Measurements from ENCODE around the gene CLPSL2. TPM values are rescaled to one million over a fixed set of nuclear protein-coding genes. Genes with fewer than 3 reads are reported as not detected.
A peak's percentile ranks its signal among the peaks of the same experiment; 100 is the strongest.
"Not testable (repeated sequence)": the region's sequence is repeated elsewhere in the genome, so short reads cannot be mapped to it uniquely, and the experiment has no call there.

CLPSL2 gene
- total and polyA plus RNA-seq, 8 donors, result 0.61 to 4.3 (median 2.5) TPM

GRCh38 chr6:35733633-35734032 is 42.8 kb upstream of the CLPSL2 start:
- Histone ChIP-seq H3K36me3 (no peaks in the 10 kb centered on the region), H3K27me3 (no peaks in the 10 kb centered on the region), H3K4me1 (peaks cover 48 to 57% (median 55%) of the 10 kb centered on the region in 3 donors), H3K27ac (peak overlapping the region; percentile 25 to 96 (median 89)), H3K4me3 (no peak overlapping the region), H3K9me3 (no peaks in the 10 kb centered on the region)
- intact Hi-C loops (cut with DNase I), result no loop called here
- no peak for TF ChIP-seq CTCF (IDR thresholded peaks at IDR 0.05)
- WGBS, 2 donors, result 43 to 46% methylated on average over 8 of the region's 8 CpGs
- peak; percentile 9 to 57 (median 38) for ATAC-seq
- FAIRE-seq, result no peak
- DNase-seq, result peak in 5 of 6 donors; percentile 59 to 82 (median 72)

- H3K4me3 ChIP-seq; H3K36me3 ChIP-seq; ATAC-seq; H3K27me3 ChIP-seq; FAIRE-seq; H3K9me3 ChIP-seq; intact Hi-C loops (cut with DNase I): not testable (repeated sequence)
- H3K4me1 ChIP-seq, result peaks cover 42 to 50% (median 48%) of the 10 kb centered on the region in 3 donors
- peak in 1 of 6 donors; percentile 38 for DNase-seq
- H3K27ac ChIP-seq, result peak overlapping the region; percentile 46 to 96 (median 89)
- 93 to 97% methylated on average over 12 of the region's 12 CpGs for WGBS, 2 donors
Measured at GRCh38 chr6:35734319-35734718, 42.1 kb upstream of the CLPSL2 start.

- H3K4me3 ChIP-seq, result no peak overlapping the region
- FAIRE-seq, result no peak
- intact Hi-C loops (cut with DNase I), result loop anchor here in 2 of 3 donors (5.0 kb wide), 4 partner anchors 48 to 213 kb away; partner anchors contain the start of gene FKBP5 (in 1 of the 2)
- H3K9me3 ChIP-seq, result no peaks in the 10 kb centered on the region
- peak; percentile 52 to 86 (median 70) for DNase-seq
- H3K27ac ChIP-seq, result no peak overlapping the region
- H3K4me1 ChIP-seq, result peaks cover 37 to 42% (median 40%) of the 10 kb centered on the region in 3 donors
- H3K36me3 ChIP-seq, result no peaks in the 10 kb centered on the region
- H3K27me3 ChIP-seq, result no peaks in the 10 kb centered on the region
- no peak for TF ChIP-seq CTCF (IDR thresholded peaks at IDR 0.05)
- WGBS, 2 donors, result 52 to 61% methylated on average over 3 of the region's 3 CpGs
- peak in 2 of 4 donors; percentile 11 to 20 for ATAC-seq
Measured at GRCh38 chr6:35735452-35735851, 40.9 kb upstream of the CLPSL2 start.

GRCh38 chr6:35736253-35736894 is 40.0 kb upstream of the CLPSL2 start:
- FAIRE-seq (no peak), DNase-seq (peak; percentile 54 to 85 (median 74)), ATAC-seq (peak; percentile 35 to 67 (median 50))
- TF ChIP-seq CTCF (IDR thresholded peaks at IDR 0.05), result peak; percentile 69 to 87 (median 81)
- intact Hi-C loops (cut with DNase I), result loop anchor here in 2 of 3 donors (5.0 kb wide), 4 partner anchors 49 to 214 kb away; partner anchors contain the start of gene FKBP5 (in 1 of the 2)
- 60 to 61% methylated on average over 8 of the region's 8 CpGs for WGBS, 2 donors
- Histone ChIP-seq H3K4me1 (peaks cover 32 to 38% (median 34%) of the 10 kb centered on the region in 3 donors), H3K27ac (no peak overlapping the region), H3K36me3 (no peaks in the 10 kb centered on the region), H3K9me3 (no peaks in the 10 kb centered on the region), H3K4me3 (no peak overlapping the region), H3K27me3 (no peaks in the 10 kb centered on the region)

- no peak within 1 kb of the TSS for H3K4me3 ChIP-seq
- FAIRE-seq (no peak), ATAC-seq (no peak), DNase-seq (peak in 2 of 6 donors; percentile 41 to 70)
- no peaks in the 10 kb centered on the region for H3K36me3 ChIP-seq
- no peak within 1 kb of the TSS for H3K27ac ChIP-seq
- 86 to 87% methylated on average over 10 of the region's 10 CpGs for WGBS, 2 donors
- no peaks in the 10 kb centered on the region for H3K27me3 ChIP-seq
- no peak for TF ChIP-seq CTCF (IDR thresholded peaks at IDR 0.05)
- H3K4me1 ChIP-seq, result peaks cover 32 to 38% (median 34%) of the 10 kb centered on the region in 3 donors
- intact Hi-C loops (cut with DNase I), result loop anchor here in 2 of 3 donors (5.0 kb wide), 4 partner anchors 50 to 215 kb away; partner anchors contain the start of gene FKBP5 (in 1 of the 2)
- no peaks in the 10 kb centered on the region for H3K9me3 ChIP-seq
Measured at GRCh38 chr6:35736982-35737412, 39.4 kb upstream of the CLPSL2 start, which contains the start of gene ARMC12. ARMC12 (plus strand) TSS chr6:35737032; CDS start chr6:35737109, 77 bp downstream.

Measured in pancreas (tissue), 10 donors.